ENCODE results near the gene HMGCS1. TPM values are rescaled to one million over a fixed set of nuclear protein-coding genes. Genes with fewer than 3 reads are reported as not detected.

HMGCS1 gene
- total and polyA plus RNA-seq, 9 of the 15 experiments (the other 6 are each of a cell fraction or from before 2014, with no cell fraction given): 43.7 to 337 (median 111) TPM

DNA sequence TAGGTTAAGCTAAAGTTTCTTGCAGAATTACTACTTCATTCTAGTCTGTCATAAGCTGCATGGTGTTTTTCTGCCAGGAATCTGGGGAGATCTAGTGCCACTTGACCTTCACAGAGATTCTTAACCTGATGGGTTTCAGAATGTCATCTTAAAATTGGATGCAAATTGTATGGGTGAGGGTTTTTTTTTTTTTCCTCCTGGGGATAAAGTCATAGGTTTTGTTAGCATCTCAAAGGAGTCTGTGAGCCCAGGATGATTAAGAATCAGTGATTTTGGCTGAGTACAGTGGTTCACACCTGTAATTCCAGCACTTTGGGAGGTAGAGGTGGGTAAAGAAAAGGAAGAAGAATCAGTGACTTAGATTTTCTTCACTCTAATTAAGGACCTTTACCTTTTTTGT is 69.9 kb downstream of the HMGCS1 start:
- no peaks in the 10 kb centered on the region for H3K9me3 ChIP-seq (replicated peaks; ENCODE audit: control insufficient read depth, insufficient read depth, low read depth, low read length)
- no peaks in the 10 kb centered on the region; a peak in 2 of 5 replicates for H3K4me1 ChIP-seq (replicated peaks in 1 of 2; ENCODE audit: control insufficient read depth in 2 of 2, insufficient read depth in 2 of 2, low read length in 2 of 2)
- intact Hi-C loops (cut with micrococcal nuclease) (no loop called here), in situ Hi-C loops (cut with MboI) (no loop called here)
- FAIRE-seq (no peak), DNase-seq (ENCODE audit: extremely low read depth in 1 of 4, low spot score in 3 of 4) (no peak), ATAC-seq (no peak)
- ChIA-PET POLR2A (interaction anchor here (0.9 kb wide), 1 partner anchor 29 kb away, joined by 3 read pairs; no protein-coding TSS in a partner anchor), CTCF (ENCODE audit: low intra/inter-chr PET ratio) (no interaction called here)
- no peaks in the 10 kb centered on the region for H3K36me3 ChIP-seq (ENCODE audit: control insufficient read depth, insufficient read depth, low read length)
- H3K4me3 ChIP-seq: no peak overlapping the region
- H3K4me2 ChIP-seq (ENCODE audit: insufficient read depth, low read length): no peak overlapping the region
- TF ChIP-seq SMARCC2 (IDR thresholded peaks at IDR 0.05; ENCODE audit: low read depth) (no peak), POU5F1 (IDR thresholded peaks at IDR 0.05; ENCODE audit: borderline replicate concordance, low read depth, low read length, partially characterized antibody) (no peak), RCOR1 (IDR thresholded peaks at IDR 0.05; ENCODE audit: borderline replicate concordance in 1 of 2, low read depth in 2 of 2, low read length in 2 of 2) (no peak), DNMT1 (IDR thresholded peaks at IDR 0.05) (no peak), YY1 (IDR thresholded peaks at IDR 0.05; ENCODE audit: borderline replicate concordance in 1 of 3, control insufficient read depth in 1 of 3, extremely low read depth in 1 of 3, insufficient read depth in 3 of 3, insufficient read length in 1 of 3, insufficient replicate concordance in 2 of 3, low read depth in 1 of 3, low read length in 2 of 3) (no peak), ZNF253 (CRISPR knock-in tag; conservative IDR thresholded peaks at IDR 0.05) (no peak), ZNF76 (CRISPR knock-in tag; IDR thresholded peaks at IDR 0.05; ENCODE audit: borderline replicate concordance) (no peak), THRAP3 (IDR thresholded peaks at IDR 0.05; ENCODE audit: borderline replicate concordance) (no peak), SIN3A (IDR thresholded peaks at IDR 0.05; ENCODE audit: borderline replicate concordance in 2 of 2, control insufficient read depth in 1 of 2, low read depth in 2 of 2, low read length in 2 of 2) (no peak), ZNF431 (CRISPR knock-in tag; IDR thresholded peaks at IDR 0.05) (no peak), RBM25 (IDR thresholded peaks at IDR 0.05; ENCODE audit: low read depth, low read length, severe bottlenecking) (no peak), POLR3G (IDR thresholded peaks at IDR 0.05; ENCODE audit: extremely low read depth, insufficient read length, insufficient replicate concordance) (no peak), MAZ (CRISPR knock-in tag; conservative IDR thresholded peaks at IDR 0.05 in 1 of 2, IDR thresholded peaks at IDR 0.05 in 1 of 2) (no peak), ZNF408 (CRISPR knock-in tag; IDR thresholded peaks at IDR 0.05; ENCODE audit: low read depth) (no peak), BMI1 (IDR thresholded peaks at IDR 0.05; ENCODE audit: low read length) (no peak), LCOR (CRISPR knock-in tag; IDR thresholded peaks at IDR 0.05) (no peak), TRIM28 (IDR thresholded peaks at IDR 0.05) (no peak)
- TF ChIP-seq, protein P1, sequence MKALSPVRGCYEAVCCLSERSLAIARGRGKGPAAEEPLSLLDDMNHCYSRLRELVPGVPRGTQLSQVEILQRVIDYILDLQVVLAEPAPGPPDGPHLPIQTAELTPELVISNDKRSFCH (CRISPR knock-in tag; IDR thresholded peaks at IDR 0.05): no peak
- TF ChIP-seq, protein P1 (tag; IDR thresholded peaks at IDR 0.05): no peak
- H3K27ac ChIP-seq (ENCODE audit: extremely low read depth, low read depth, low read length): no peak overlapping the region
- H3K9ac ChIP-seq (ENCODE audit: insufficient read depth in 1 of 2, low read depth in 2 of 2, low read length in 2 of 2): no peak overlapping the region
- H2AFZ ChIP-seq (ENCODE audit: low read depth, low read length): no peak overlapping the region
- H3K79me2 ChIP-seq (ENCODE audit: control insufficient read depth, insufficient read depth, low read length): no peaks in the 10 kb centered on the region
- no TSS peak for BruUV-seq (replicated peaks)
- H4K20me1 ChIP-seq (replicated peaks; ENCODE audit: control insufficient read depth, insufficient read depth, low read length): no peaks in the 10 kb centered on the region
- no peaks in the 10 kb centered on the region for H3K9me1 ChIP-seq (ENCODE audit: control insufficient read depth, insufficient read depth, low read length)
- peaks cover 8 to 26% of the 10 kb centered on the region in 2 experiments; a peak in 4 of 5 replicates for H3K27me3 ChIP-seq (ENCODE audit: control insufficient read depth in 2 of 2, insufficient read depth in 2 of 2, low read length in 2 of 2)
